Measurements from ENCODE around the gene ETV5.
"Not testable (repeated sequence)": the region's sequence is repeated elsewhere in the genome, so short reads cannot be mapped to it uniquely, and the experiment has no call there.

The ETV5 gene

DNA sequence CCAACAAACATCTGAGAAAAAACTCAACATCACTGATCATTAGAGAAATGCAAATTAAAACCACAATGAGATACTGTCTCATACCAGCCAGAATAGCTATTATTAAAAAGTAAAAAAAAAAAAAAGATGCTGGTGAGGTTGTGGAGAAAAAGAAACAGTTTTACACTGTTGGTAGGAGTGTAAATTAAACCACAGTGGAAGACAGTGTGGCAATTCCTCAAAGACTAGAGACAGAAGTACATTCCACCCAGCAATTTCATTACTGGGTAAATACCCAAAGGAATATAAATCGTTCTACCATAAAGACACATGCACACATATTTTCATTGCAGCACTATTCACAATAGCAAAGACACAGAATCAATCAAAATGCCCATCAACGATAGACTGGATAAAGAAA, 89.6 kb downstream of the ETV5 start:
- DNase-seq, result not testable (repeated sequence)

DNA sequence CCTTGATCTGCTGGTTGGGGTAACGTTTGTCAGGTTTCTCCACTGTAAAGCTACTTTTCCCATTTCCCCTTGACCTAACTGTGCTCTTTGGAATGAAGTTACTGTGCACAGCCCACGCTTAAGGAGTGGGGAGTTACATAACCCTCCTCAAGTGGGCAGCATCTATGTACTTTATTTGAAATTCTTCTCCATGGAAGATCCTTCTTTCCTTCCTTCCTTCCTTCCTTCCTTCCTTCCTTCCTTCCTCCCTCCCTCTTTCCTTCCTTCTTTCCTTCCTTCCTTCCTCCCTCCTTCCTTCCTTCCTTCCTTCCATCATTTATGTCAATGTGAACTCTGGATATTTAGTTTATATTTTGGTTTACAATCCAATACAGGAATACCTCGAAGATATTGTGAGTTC, 94.0 kb downstream of the ETV5 start:
- DNase-seq, result no peak

DNA sequence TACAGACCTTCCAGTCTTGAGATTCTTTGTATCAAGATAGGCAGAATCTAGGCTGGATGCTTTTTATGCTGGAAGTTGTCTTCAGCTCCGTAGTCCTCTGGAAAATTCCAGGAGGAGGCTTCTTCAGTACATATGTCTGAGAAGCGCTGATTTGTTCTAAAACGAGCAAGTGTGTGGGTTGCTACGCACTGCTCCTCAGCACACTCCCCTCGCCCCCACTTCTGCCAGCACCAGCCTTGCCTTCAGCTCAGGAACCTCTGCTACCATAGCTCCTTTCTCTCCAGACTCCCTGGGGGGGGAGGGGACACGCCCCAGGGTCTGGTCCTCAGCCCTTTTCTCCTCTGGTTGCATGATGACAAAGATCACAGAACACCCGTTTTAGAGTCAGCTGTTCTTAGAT, 95.6 kb downstream of the ETV5 start:
- DNase-seq, result no peak

DNA sequence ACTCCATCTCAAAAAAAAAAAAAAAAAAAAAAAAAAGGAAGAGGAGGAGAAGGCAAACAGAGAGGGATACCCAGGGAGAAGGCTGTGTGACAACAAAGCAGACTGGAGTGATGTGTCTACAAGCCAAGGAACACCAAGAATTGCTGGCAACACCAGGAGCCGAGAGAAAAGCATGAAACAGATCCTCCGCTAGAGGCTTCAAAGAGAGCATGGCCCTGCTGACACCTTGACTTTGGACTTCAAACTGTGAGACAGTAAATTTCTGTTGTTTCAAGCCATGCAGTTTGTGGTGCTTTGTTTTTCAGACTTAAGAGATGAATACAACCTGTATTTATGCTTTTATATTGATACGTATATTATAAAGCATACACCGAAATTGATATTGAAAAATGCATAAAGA, 96.8 kb downstream of the ETV5 start:
- no peak for DNase-seq

DNA sequence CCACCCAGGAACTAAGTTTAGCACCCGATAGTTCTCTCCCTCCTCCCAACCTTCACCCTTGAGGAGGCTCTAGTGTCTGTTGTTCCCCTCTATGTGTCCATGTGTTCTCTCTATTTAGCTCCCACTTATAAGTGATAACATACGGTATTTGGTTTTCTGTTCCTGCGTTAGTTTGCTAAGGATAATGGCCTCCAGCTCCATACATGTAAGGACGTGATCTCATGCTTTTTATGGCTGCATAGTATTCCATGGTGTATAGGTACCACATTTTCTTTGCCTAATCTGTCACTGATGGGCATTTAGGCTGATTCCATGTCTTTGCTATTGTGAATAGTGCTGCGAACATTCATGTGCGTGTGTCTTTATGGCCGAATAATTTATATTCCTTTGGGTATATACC, 104.2 kb downstream of the ETV5 start:
- no peak for DNase-seq

DNA sequence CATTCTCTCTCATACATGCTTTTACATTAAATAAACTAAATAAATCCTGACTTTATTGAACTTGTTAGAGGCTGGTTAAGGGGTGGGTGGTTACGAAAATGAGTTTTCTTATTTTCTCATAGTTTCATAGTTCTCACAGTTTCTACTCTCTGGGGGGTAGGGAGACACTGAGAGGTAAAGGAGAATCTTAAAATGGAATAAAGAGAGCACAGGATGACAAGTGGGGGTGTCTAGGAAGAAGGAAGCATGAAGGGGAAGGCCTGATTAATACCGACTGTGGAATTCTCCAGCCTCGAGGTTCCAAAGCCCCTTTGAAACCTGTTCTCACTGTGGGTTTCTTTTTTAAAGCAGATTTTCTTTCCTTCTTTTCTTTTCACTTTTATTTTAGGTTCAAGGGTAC, 104.7 kb downstream of the ETV5 start:
- no peak for DNase-seq

DNA sequence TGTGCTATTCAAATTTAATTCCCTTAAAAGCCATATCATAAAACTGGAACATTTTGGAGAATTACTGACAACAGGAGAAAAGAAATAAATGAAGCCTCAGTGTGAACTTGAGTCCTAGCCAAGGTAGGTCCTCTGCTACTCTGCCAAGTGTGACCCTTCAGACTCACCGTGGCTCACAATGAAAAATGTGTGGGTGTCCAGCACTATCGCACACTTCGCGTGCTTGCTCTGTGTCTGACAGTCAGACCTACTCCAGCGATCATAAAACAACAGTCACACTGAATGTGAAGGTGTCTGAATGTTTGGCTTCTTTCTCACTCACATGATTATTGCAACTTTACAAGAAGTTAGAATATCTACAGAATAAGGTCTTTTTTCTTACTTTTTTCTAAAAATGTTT, 105.3 kb downstream of the ETV5 start:
- peak; percentile 7 for DNase-seq

DNA sequence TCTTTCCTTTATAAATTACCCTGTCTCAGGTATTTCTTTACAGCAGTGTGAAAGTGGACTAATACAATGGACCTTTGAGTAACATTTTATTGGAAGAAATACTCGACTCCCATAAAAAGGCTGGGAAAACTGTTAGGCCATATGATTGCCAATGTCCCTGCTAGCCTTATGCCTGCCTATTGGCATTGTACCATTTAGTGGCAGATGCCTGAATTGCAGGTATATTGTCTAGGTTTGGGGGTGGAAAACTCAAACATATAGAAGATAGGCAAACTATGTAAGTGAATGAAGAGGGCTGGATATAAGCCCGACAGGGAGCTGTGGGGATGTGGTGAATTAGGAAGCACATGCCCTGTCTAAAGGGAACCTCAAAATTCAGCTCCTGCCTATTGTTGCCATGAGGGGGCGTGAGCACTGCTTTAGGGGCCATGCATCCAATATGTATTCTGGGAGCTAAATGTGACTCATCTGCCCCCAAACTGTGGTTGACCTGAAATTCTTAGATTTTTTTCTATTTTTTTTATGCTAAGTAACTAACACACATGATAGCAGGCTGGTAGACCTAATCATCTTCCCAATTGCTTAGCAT, 105.9 kb downstream of the ETV5 start:
- DNase-seq, result no peak

- DNase-seq, result no peak
These were observed 107.0 kb downstream of the ETV5 start for GRCh38 chr3:186001842-186002241.

DNA sequence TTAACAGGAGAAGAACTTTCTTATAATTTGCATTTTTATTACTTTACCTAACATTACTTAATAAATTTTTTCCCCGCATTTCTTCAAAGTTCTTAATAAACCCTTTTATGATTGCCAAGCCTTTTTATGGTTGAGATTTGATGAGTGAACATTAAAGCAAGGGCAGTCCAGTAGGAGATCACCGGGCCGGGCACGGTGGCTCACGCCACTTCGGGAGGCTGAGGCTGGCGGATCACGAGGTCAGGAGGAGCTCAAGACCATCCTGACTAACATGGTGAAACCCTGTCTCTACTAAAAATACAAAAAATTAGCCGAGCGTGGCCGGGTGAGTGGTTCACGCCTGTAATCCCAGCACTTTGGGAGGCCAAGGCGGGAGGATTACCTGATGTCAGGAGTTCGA, 109.7 kb downstream of the ETV5 start:
- DNase-seq, result no peak

DNA sequence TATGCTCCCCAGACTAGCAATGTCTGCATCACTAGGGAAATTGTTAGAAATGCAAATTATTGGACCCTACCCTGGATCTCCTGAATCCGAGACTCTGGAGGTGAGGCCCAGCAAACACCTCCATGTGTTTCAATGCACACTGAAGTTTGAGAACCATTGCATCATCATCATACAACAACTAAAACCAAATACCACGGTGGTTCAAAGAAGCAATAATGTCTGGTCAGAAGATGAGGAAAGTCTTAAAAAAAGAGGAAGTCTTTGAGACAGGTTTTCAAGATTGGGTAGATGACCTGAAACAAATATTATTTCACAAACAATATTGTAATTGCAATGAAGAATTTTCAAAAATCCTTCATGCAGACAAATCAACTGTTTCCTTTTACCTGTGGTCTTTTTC, 110.8 kb downstream of the ETV5 start:
- DNase-seq, result no peak

DNA sequence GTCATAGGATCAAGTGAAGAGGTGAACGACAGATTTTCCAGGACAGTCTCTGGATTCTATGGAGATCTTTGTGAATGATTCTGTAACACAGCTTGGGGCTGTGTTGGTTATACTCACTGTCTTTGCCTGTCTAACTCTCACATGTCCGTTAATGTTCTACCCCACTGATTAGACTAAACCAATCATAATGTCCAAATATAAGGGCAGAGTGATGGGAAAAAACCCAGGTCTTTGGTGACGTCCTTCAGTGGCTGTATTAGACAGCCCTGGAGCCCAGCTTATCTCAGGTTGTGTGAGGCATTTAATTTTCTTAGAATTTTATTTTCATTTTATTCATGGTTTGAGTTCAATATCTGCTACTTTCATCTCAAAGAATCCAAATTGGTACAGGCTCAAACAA, 111.8 kb downstream of the ETV5 start:
- DNase-seq, result no peak

All from stimulated activated CD4-positive, alpha-beta T cell treated with anti-CD3 and anti-CD28 coated beads, Interleukin-1b, Interleukin-23, amount 100 ng/mL, for 48 hours (primary cell).